Measurements from ENCODE around the gene LMBRD1. TPM values are rescaled to one million over a fixed set of nuclear protein-coding genes. Genes with fewer than 3 reads are reported as not detected.

LMBRD1 gene
- 88.6 and 96.2 TPM in 2 replicates for total RNA-seq
- 54.3 and 62.1 TPM in 2 replicates for polyA plus RNA-seq

GRCh38 chr6:69796642-69797390 lies at the start of gene LMBRD1:
LMBRD1 (minus strand) TSS chr6:69797010; CDS start chr6:69796881, 129 bp downstream.
- H3K27ac ChIP-seq: peak within 1 kb of the TSS; percentile 98
- DNase-seq (ENCODE audit: low spot score): peak; percentile 97
- no peaks in the 10 kb centered on the region for H3K27me3 ChIP-seq
- H3K4me1 ChIP-seq (ENCODE audit: insufficient read depth): peaks cover 9% of the 10 kb centered on the region
- peaks cover 35% of the 10 kb centered on the region for H3K79me2 ChIP-seq
- no peaks in the 10 kb centered on the region for H3K9me2 ChIP-seq (replicated peaks; ENCODE audit: insufficient read depth)
- H2AFZ ChIP-seq: peak within 1 kb of the TSS; percentile 68
- no peaks in the 10 kb centered on the region for H4K20me1 ChIP-seq (ENCODE audit: insufficient read depth, poor library complexity, severe bottlenecking)
- H3K4me2 ChIP-seq: peak within 1 kb of the TSS; percentile 71
- peak within 1 kb of the TSS; percentile 59 for H3K4me3 ChIP-seq
- H3K36me3 ChIP-seq (replicated peaks; ENCODE audit: insufficient read depth, low read depth): no peaks in the 10 kb centered on the region
- TF ChIP-seq EZH2 (IDR thresholded peaks at IDR 0.05; ENCODE audit: borderline replicate concordance): no peak
- TF ChIP-seq EZH2phosphoT487 (IDR thresholded peaks at IDR 0.05; ENCODE audit: low read depth, severe bottlenecking, unreplicated experiment): no peak
- peak; percentile 98 for TF ChIP-seq CTCF (IDR thresholded peaks at IDR 0.05; ENCODE audit: poor library complexity)
- H3K9me3 ChIP-seq (ENCODE audit: low read depth): no peaks in the 10 kb centered on the region
- WGBS (ENCODE audit: low lambda C conversion rate, missing lambda C conversion rate): 4% methylated on average over 23 of the region's 39 CpGs

GRCh38 chr6:69846312-69846711 lies 49.5 kb upstream of the LMBRD1 start:
- H3K4me2 ChIP-seq: no peak overlapping the region
- H3K27ac ChIP-seq: no peak overlapping the region
- H3K9me3 ChIP-seq (ENCODE audit: low read depth): no peaks in the 10 kb centered on the region
- H3K4me1 ChIP-seq (ENCODE audit: insufficient read depth): peaks cover 9% of the 10 kb centered on the region
- H2AFZ ChIP-seq: no peak overlapping the region
- H4K20me1 ChIP-seq (ENCODE audit: insufficient read depth, poor library complexity, severe bottlenecking): no peaks in the 10 kb centered on the region
- H3K27me3 ChIP-seq: no peaks in the 10 kb centered on the region
- WGBS (ENCODE audit: low lambda C conversion rate, missing lambda C conversion rate): 45% methylated on average over 2 of the region's 2 CpGs
- H3K79me2 ChIP-seq: no peaks in the 10 kb centered on the region
- no peaks in the 10 kb centered on the region for H3K9me2 ChIP-seq (replicated peaks; ENCODE audit: insufficient read depth)
- H3K36me3 ChIP-seq (replicated peaks; ENCODE audit: insufficient read depth, low read depth): no peaks in the 10 kb centered on the region
- DNase-seq (ENCODE audit: low spot score): no peak
- no peak for TF ChIP-seq EZH2 (IDR thresholded peaks at IDR 0.05; ENCODE audit: borderline replicate concordance)
- no peak for TF ChIP-seq CTCF (IDR thresholded peaks at IDR 0.05; ENCODE audit: poor library complexity)
- no peak overlapping the region for H3K4me3 ChIP-seq

GRCh38 chr6:69843189-69843588 lies 46.4 kb upstream of the LMBRD1 start:
- Histone ChIP-seq H3K27ac (no peak overlapping the region), H2AFZ (no peak overlapping the region), H3K4me2 (no peak overlapping the region), H3K36me3 (replicated peaks; ENCODE audit: insufficient read depth, low read depth) (no peaks in the 10 kb centered on the region), H3K9me3 (ENCODE audit: low read depth) (no peaks in the 10 kb centered on the region), H3K79me2 (no peaks in the 10 kb centered on the region), H3K4me1 (ENCODE audit: insufficient read depth) (peaks cover 9% of the 10 kb centered on the region), H3K9me2 (replicated peaks; ENCODE audit: insufficient read depth) (no peaks in the 10 kb centered on the region), H4K20me1 (ENCODE audit: insufficient read depth, poor library complexity, severe bottlenecking) (no peaks in the 10 kb centered on the region), H3K4me3 (no peak overlapping the region), H3K27me3 (no peaks in the 10 kb centered on the region)
- TF ChIP-seq CTCF (IDR thresholded peaks at IDR 0.05; ENCODE audit: poor library complexity) (no peak), EZH2 (IDR thresholded peaks at IDR 0.05; ENCODE audit: borderline replicate concordance) (no peak), EZH2phosphoT487 (IDR thresholded peaks at IDR 0.05; ENCODE audit: low read depth, severe bottlenecking, unreplicated experiment) (no peak)
- no peak for DNase-seq (ENCODE audit: low spot score)
- 88% methylated on average over 1 of the region's 1 CpG for WGBS (ENCODE audit: low lambda C conversion rate, missing lambda C conversion rate)

Measured in hepatocyte (in vitro differentiated cells).